MM.1S (cell line): ENCODE results near the gene CRTAP.

ENCODE experiments used
- DNase-seq: peaks from one replicate; pipeline ENCODE4 v3.0.0-alpha.2; 2015
- H2AFZ ChIP-seq: fragments of 300-600 bp; sonication (generic); 2 replicates; pipeline ENCODE4 v1.6.0; 2016; ENCODE audit warnings: antibody characterized with exemption, low read length
- H3F3A ChIP-seq: fragments of 300-600 bp; sonication (generic); 2 replicates; pipeline ENCODE4 v1.6.1; 2016; ENCODE audit warnings: mild to moderate bottlenecking, antibody characterized with exemption, low read length, moderate library complexity, mixed read lengths; ENCODE audit not compliant: insufficient read depth
- H3K27ac ChIP-seq: fragments of 300-600 bp; sonication (generic); 2 replicates; pipeline ENCODE4 v1.5.1; 2016; ENCODE audit warnings: mild to moderate bottlenecking, low read length
- H3K27me3 ChIP-seq: fragments of 300-600 bp; sonication (generic); replicated peaks from 2 replicates; pipeline ENCODE4 v1.6.0; 2016; ENCODE audit warnings: low read length; ENCODE audit not compliant: insufficient read depth
- H3K36me3 ChIP-seq: fragments of 300-600 bp; sonication (generic); replicated peaks from 2 replicates; pipeline ENCODE4 v1.6.1; 2016; ENCODE audit warnings: mild to moderate bottlenecking, low read length, mixed read lengths; ENCODE audit not compliant: insufficient read depth
- H3K4me1 ChIP-seq: fragments of 300-600 bp; sonication (generic); 2 replicates; pipeline ENCODE4 v1.6.1; 2016; ENCODE audit warnings: low read length, mixed read lengths
- H3K4me2 ChIP-seq: fragments of 300-600 bp; sonication (generic); 2 replicates; pipeline ENCODE4 v1.6.0; 2016; ENCODE audit warnings: low read depth, low read length
- H3K4me3 ChIP-seq: fragments of 300-600 bp; sonication (generic); 2 replicates; pipeline ENCODE4 v1.5.1; 2016; ENCODE audit warnings: low read length, mixed read lengths
- H3K79me2 ChIP-seq: fragments of 300-600 bp; sonication (generic); 2 replicates; pipeline ENCODE4 v1.6.1; 2016; ENCODE audit warnings: mixed run types, low read length, mixed read lengths
- H3K9ac ChIP-seq: fragments of 300-600 bp; sonication (generic); 2 replicates; pipeline ENCODE4 v1.6.1; 2016; ENCODE audit warnings: low read length, mixed read lengths
- H3K9me2 ChIP-seq: fragments of 300-600 bp; sonication (generic); replicated peaks from 2 replicates; pipeline ENCODE4 v1.6.1; 2016; ENCODE audit warnings: mild to moderate bottlenecking, low read length, mixed read lengths; ENCODE audit not compliant: insufficient read depth
- H3K9me3 ChIP-seq: fragments of 300-600 bp; sonication (generic); replicated peaks from 2 replicates; pipeline ENCODE4 v1.6.1; 2016; ENCODE audit warnings: mild to moderate bottlenecking, low read length, mixed read lengths; ENCODE audit not compliant: insufficient read depth
- H4K20me1 ChIP-seq: fragments of 300-600 bp; sonication (generic); 2 replicates; pipeline ENCODE4 v1.6.1; 2016; ENCODE audit warnings: mild to moderate bottlenecking, low read length, moderate library complexity, mixed read lengths; ENCODE audit not compliant: insufficient read depth
- EZH2 ChIP-seq: fragments of 300-600 bp; sonication (generic); optimal IDR thresholded peaks from 2 replicates; pipeline ENCODE3; 2017; ENCODE audit warnings: low read depth, mild to moderate bottlenecking, antibody characterized with exemption, low read length, mixed read lengths
- EZH2phosphoT487 ChIP-seq: fragments of 300-600 bp; sonication (generic); IDR thresholded peaks from 2 replicates; pipeline ENCODE4 v1.6.1; 2018; ENCODE audit warnings: antibody characterized with exemption, low read length
- TF ChIP-seq, protein P1 (sequence below): fragments of 300-600 bp; sonication (generic); IDR thresholded peaks from 2 replicates; pipeline ENCODE4 v1.5.1; 2016; ENCODE audit warnings: antibody characterized with exemption, low read length, mixed read lengths

CRTAP gene

GRCh38 chr3:33184863-33185262 lies 71.0 kb downstream of the CRTAP start:
- Histone ChIP-seq H3K9ac (no peak overlapping the region), H3K4me2 (no peak overlapping the region), H3K9me2 (no peaks in the 10 kb centered on the region), H3F3A (no peaks in the 10 kb centered on the region), H4K20me1 (no peaks in the 10 kb centered on the region), H3K27ac (no peak overlapping the region), H3K9me3 (no peaks in the 10 kb centered on the region), H2AFZ (0 out of 2 replicates have a peak overlapping the region, but pooled peaks have one; percentile 5), H3K4me1 (no peaks in the 10 kb centered on the region), H3K79me2 (no peaks in the 10 kb centered on the region), H3K36me3 (no peaks in the 10 kb centered on the region), H3K4me3 (no peak overlapping the region), H3K27me3 (no peaks in the 10 kb centered on the region)
- TF ChIP-seq, protein P1, sequence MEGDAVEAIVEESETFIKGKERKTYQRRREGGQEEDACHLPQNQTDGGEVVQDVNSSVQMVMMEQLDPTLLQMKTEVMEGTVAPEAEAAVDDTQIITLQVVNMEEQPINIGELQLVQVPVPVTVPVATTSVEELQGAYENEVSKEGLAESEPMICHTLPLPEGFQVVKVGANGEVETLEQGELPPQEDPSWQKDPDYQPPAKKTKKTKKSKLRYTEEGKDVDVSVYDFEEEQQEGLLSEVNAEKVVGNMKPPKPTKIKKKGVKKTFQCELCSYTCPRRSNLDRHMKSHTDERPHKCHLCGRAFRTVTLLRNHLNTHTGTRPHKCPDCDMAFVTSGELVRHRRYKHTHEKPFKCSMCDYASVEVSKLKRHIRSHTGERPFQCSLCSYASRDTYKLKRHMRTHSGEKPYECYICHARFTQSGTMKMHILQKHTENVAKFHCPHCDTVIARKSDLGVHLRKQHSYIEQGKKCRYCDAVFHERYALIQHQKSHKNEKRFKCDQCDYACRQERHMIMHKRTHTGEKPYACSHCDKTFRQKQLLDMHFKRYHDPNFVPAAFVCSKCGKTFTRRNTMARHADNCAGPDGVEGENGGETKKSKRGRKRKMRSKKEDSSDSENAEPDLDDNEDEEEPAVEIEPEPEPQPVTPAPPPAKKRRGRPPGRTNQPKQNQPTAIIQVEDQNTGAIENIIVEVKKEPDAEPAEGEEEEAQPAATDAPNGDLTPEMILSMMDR: no peak
- no peak for TF ChIP-seq EZH2phosphoT487
- TF ChIP-seq EZH2: no peak
- no peak for DNase-seq

- H3K9me3 ChIP-seq: no peaks in the 10 kb centered on the region
- no peak overlapping the region for H3K27ac ChIP-seq
- H3K4me2 ChIP-seq: no peak overlapping the region
- H3K27me3 ChIP-seq: no peaks in the 10 kb centered on the region
- no peak overlapping the region for H3K4me3 ChIP-seq
- no peaks in the 10 kb centered on the region for H3F3A ChIP-seq
- no peaks in the 10 kb centered on the region for H3K4me1 ChIP-seq
- TF ChIP-seq EZH2 (no peak), EZH2phosphoT487 (no peak)
- TF ChIP-seq, protein P1: no peak
- H3K9ac ChIP-seq: no peak overlapping the region
- no peak overlapping the region for H2AFZ ChIP-seq
- no peaks in the 10 kb centered on the region for H4K20me1 ChIP-seq
- H3K36me3 ChIP-seq: no peaks in the 10 kb centered on the region
- H3K79me2 ChIP-seq: no peaks in the 10 kb centered on the region
- no peaks in the 10 kb centered on the region for H3K9me2 ChIP-seq
- no peak for DNase-seq
Measured at GRCh38 chr3:33186524-33187367, 72.9 kb downstream of the CRTAP start.

DNA sequence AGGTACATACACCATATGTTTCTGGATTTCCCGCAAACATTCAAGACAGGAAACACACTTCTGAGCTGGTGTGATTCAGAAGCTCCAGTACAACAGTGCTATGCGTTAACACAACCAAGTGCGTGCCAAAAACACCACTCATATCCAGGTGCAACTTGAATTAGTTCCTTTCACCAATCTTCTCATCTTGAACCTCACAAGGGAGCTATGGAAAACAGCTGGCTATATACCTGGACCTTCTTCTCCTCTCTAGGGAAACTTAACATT lies 73.5 kb downstream of the CRTAP start:
- H3K9me2 ChIP-seq: no peaks in the 10 kb centered on the region
- H3K4me2 ChIP-seq: no peak overlapping the region
- H3K9me3 ChIP-seq: no peaks in the 10 kb centered on the region
- no peaks in the 10 kb centered on the region for H3K4me1 ChIP-seq
- H3K4me3 ChIP-seq: no peak overlapping the region
- no peak overlapping the region for H3K9ac ChIP-seq
- H3K27ac ChIP-seq: no peak overlapping the region
- DNase-seq: no peak
- H3K79me2 ChIP-seq: no peaks in the 10 kb centered on the region
- H2AFZ ChIP-seq: no peak overlapping the region
- TF ChIP-seq, protein P1: no peak
- TF ChIP-seq EZH2 (no peak), EZH2phosphoT487 (no peak)
- no peaks in the 10 kb centered on the region for H3K36me3 ChIP-seq
- no peaks in the 10 kb centered on the region for H3K27me3 ChIP-seq
- no peaks in the 10 kb centered on the region for H3F3A ChIP-seq
- H4K20me1 ChIP-seq: no peaks in the 10 kb centered on the region
